H1 (cell line): ENCODE data around the gene PDIA2.

Source experiments
- CBX8 ChIP-seq: fragments of 300-800, 300-1000 bp; sonication (generic); IDR thresholded peaks from 2 replicates; pipeline ENCODE4 v1.7.1; 2016; ENCODE audit warnings: low read depth, low read length, borderline replicate concordance
- CEBPB ChIP-seq: IDR thresholded peaks from 2 replicates; pipeline ENCODE4 v1.6.1; 2012; ENCODE audit warnings: low read depth, low read length
- CHD1 ChIP-seq: IDR thresholded peaks from 2 replicates; pipeline ENCODE4 v1.6.1; 2012; ENCODE audit warnings: low read depth, low read length, improper control_type of control experiment
- CHD2 ChIP-seq: IDR thresholded peaks from 2 replicates; pipeline ENCODE4 v1.6.1; 2012; ENCODE audit warnings: low read length, improper control_type of control experiment
- EZH2 ChIP-seq: fragments of 200-600 bp; sonication (generic); IDR thresholded peaks from 2 replicates; pipeline ENCODE4 v1.7.1; 2012; ENCODE audit warnings: low read depth, mild to moderate bottlenecking, moderate library complexity, low read length, inconsistent platforms; ENCODE audit not compliant: severe bottlenecking
- HDAC2 ChIP-seq, 2 experiments: fragments of 300-600 bp in 1 of 2; sonication (generic) in 1 of 2; IDR thresholded peaks; 2 replicates each; pipeline ENCODE4 v1.6.1; 2011 to 2012; ENCODE audit warnings: low read depth in 2 of 2, low read length in 2 of 2, mild to moderate bottlenecking in 2 of 2, moderate library complexity in 2 of 2, borderline replicate concordance in 1 of 2, inconsistent platforms in 1 of 2
- POLR2A ChIP-seq, 2 experiments: IDR thresholded peaks; 1 replicate in 1 of 2; 2 replicates in 1 of 2; pipeline ENCODE4 v1.6.1; 2011; ENCODE audit warnings: low read depth in 2 of 2, low read length in 2 of 2, mild to moderate bottlenecking in 2 of 2; ENCODE audit errors: control extremely low read depth in 1 of 2
- RXRA ChIP-seq: IDR thresholded peaks from 2 replicates; pipeline ENCODE4 v1.6.1; 2011; ENCODE audit warnings: low read depth, mild to moderate bottlenecking, low read length, moderate library complexity; ENCODE audit not compliant: insufficient read depth
- SIN3A ChIP-seq, 2 experiments: IDR thresholded peaks in 1 of 2; conservative IDR thresholded peaks in 1 of 2; 2 replicates each; pipeline ENCODE4 v1.6.1; 2011 to 2012; ENCODE audit warnings: low read length in 2 of 2, improper control_type of control experiment in 1 of 2, low read depth in 1 of 2, mild to moderate bottlenecking in 1 of 2
- SP1 ChIP-seq: IDR thresholded peaks from 2 replicates; pipeline ENCODE4 v1.6.1; 2011; ENCODE audit warnings: low read depth, low read length
- YY1 ChIP-seq: IDR thresholded peaks from 2 replicates; pipeline ENCODE4 v1.6.1; 2011; ENCODE audit warnings: low read depth, mild to moderate bottlenecking, low read length
- TF ChIP-seq, protein P1 (sequence below), 3 experiments: IDR thresholded peaks; 1 replicate in 2 of 3; 2 replicates in 1 of 3; pipeline versions ENCODE4 v1.5.1 to v1.6.1; 2011; ENCODE audit warnings: low read length in 3 of 3, mild to moderate bottlenecking in 3 of 3, inconsistent platforms in 2 of 3, low read depth in 1 of 3, moderate library complexity in 1 of 3; ENCODE audit not compliant: insufficient read depth in 1 of 3; ENCODE audit errors: control extremely low read depth in 1 of 3
- TF ChIP-seq, protein P2 (sequence below): IDR thresholded peaks from 2 replicates; pipeline ENCODE4 v1.6.1; 2011; ENCODE audit warnings: low read depth, mild to moderate bottlenecking, low read length; ENCODE audit not compliant: insufficient read depth

DNA sequence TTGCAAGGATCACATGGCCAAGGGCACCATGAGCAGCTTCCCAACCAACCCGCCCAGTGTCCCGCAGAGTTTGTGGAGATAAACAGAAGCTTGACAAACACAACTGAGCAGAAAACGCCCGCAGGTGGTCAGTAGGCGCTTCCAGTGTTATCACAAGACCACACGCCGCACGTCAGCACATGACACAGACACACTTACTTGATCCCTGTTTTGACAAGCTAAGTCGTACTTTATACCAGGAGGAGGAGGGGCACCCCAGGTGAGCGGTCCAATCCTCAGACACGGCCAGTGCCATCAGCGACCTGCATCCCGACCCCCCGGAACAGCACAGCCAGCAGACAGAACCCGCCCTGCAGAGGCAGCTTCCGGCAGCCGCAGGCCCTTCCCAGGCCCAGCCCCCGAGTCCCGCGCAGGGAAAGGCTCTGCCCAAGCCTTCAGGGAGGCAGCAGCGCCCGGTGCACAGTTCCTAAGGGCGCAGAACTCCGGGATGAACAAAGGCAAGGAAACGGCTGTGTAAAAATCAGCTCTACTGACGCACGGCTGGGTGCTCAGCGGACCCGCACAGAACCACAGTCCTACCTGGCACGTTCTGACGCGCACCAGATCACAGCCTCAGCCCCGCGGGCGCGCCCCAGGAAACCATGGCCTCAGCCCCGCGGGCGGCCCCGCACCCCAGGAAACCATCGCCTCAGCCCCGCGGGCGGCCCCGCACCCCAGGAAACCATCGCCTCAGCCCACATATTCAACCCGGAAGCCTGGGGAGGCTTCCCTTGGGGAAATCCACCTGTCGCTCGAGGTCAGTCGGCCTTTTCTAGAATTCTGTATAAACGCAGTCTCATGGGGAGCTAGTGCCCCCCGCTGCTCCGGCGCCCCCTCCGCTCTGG, 41.7 kb downstream of the PDIA2 start:
- TF ChIP-seq, protein P1, sequence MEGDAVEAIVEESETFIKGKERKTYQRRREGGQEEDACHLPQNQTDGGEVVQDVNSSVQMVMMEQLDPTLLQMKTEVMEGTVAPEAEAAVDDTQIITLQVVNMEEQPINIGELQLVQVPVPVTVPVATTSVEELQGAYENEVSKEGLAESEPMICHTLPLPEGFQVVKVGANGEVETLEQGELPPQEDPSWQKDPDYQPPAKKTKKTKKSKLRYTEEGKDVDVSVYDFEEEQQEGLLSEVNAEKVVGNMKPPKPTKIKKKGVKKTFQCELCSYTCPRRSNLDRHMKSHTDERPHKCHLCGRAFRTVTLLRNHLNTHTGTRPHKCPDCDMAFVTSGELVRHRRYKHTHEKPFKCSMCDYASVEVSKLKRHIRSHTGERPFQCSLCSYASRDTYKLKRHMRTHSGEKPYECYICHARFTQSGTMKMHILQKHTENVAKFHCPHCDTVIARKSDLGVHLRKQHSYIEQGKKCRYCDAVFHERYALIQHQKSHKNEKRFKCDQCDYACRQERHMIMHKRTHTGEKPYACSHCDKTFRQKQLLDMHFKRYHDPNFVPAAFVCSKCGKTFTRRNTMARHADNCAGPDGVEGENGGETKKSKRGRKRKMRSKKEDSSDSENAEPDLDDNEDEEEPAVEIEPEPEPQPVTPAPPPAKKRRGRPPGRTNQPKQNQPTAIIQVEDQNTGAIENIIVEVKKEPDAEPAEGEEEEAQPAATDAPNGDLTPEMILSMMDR (IDR thresholded peaks at IDR 0.05; ENCODE audit: control extremely low read depth in 1 of 3, insufficient read depth in 1 of 3, low read depth in 1 of 3, low read length in 3 of 3) = no peak
- no peak for TF ChIP-seq SIN3A (conservative IDR thresholded peaks at IDR 0.05 in 1 of 2, IDR thresholded peaks at IDR 0.05 in 1 of 2; ENCODE audit: low read depth in 1 of 2, low read length in 2 of 2)
- TF ChIP-seq YY1 = no peak
- no peak for TF ChIP-seq CBX8
- TF ChIP-seq CHD1 = no peak
- TF ChIP-seq CHD2 = no peak
- TF ChIP-seq, protein P2, sequence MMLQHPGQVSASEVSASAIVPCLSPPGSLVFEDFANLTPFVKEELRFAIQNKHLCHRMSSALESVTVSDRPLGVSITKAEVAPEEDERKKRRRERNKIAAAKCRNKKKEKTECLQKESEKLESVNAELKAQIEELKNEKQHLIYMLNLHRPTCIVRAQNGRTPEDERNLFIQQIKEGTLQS = no peak
- no peak for TF ChIP-seq POLR2A (IDR thresholded peaks at IDR 0.05; ENCODE audit: control extremely low read depth in 1 of 2, low read depth in 2 of 2, low read length in 2 of 2)
- no peak for TF ChIP-seq EZH2
- TF ChIP-seq CEBPB = no peak
- TF ChIP-seq RXRA = no peak
- no peak for TF ChIP-seq HDAC2 (IDR thresholded peaks at IDR 0.05; ENCODE audit: borderline replicate concordance in 1 of 2, low read depth in 2 of 2, low read length in 2 of 2)
- no peak for TF ChIP-seq SP1
